Renal cortex interstitium (tissue), 11 donors: ENCODE results near the gene TTC39B. TPM values are rescaled to one million over a fixed set of nuclear protein-coding genes. Genes with fewer than 3 reads are reported as not detected.

Source experiments
- DNase-seq, 11 donors: peaks; one replicate each; pipeline ENCODE4 v3.0.0-alpha.2; 2013; ENCODE audit warnings: low read depth in 9 of 11, low spot score in 4 of 11; ENCODE audit errors: extremely low read depth in 1 of 11
- polyA plus RNA-seq, 3 donors: library from polyadenylated mRNA; unstranded; fragments of 120-200 nt; gene quantifications; one replicate each; pipeline ENCODE4 v1.2.1, GENCODE V29; 2013; ENCODE audit not compliant: insufficient read length in 3 of 3

Gene TTC39B
- polyA plus RNA-seq, 3 donors, result 6.6 to 9.0 (median 7.5) TPM

DNA sequence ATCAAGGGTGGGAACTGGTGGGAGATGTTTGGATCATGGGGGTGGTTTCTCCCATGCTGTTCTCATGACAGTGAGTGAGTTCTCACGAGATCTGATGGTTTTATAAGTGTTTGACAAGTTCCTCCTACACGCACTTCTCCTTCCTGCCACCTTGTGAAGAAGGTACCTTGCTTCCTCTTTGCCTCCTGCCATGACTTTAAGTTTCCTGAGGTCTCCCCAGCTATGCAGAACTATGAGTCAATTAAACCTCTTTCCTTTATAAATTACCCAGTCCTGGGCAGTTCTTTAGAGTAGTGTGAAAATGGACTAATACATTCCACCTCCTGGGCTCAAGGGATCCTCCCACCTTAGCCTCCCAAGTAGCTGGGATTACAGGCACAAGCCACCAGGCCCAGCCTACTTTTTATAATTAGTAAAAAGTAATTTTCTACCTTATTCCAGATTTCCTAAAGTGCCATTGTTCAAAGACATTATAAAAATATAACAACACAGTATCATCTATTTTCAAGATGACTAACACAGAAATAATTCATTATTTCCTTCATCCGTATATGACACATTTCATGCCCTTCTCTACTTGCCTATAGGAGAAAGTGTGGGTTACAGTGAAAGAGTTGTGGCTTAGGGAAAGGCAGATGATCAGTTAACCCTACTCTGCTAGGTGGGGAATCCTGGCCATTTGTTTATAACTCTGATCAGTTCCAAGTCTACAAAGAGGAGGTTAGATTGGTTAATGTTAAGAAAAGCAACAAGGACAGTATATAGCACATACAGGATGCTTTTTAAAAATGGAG is 99.9 kb downstream of the TTC39B start:
- no peak for DNase-seq

DNA sequence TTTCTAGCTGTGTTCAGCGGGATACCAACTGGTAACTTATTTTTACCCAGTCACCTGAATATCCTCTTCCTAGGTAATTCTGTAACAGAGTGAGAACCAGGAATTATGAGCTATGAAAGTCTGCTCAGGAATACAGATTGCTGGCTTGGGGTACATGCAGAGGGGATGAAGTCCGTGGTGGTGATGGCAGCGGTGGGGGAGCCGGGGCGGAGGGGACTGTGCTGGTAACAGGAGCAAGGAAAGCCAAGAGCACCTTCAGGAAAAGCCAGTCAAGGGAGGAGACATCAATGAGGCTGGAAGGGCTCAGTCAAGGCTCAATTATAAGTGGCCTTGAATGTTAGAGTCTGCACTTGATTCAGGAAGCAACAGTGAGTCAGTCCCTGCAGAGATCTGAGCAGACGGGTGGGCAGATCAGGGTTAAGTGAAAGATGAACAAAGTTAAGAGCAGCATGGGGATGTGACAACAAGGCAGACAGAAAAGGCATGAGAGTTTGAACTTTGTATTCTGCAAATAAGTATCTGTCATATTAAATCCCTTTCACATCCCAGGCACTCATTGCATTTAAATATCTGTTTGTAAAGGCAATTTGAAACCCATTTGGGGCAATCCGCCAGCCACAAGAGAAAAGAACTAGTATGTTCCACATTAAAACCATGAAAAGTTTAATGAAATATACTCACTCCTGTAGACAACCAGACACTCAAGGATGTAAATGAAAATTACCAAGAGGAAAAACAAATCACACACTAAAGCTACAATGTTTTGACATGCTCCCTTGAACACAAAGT is 101.2 kb downstream of the TTC39B start:
- DNase-seq, result no peak

DNA sequence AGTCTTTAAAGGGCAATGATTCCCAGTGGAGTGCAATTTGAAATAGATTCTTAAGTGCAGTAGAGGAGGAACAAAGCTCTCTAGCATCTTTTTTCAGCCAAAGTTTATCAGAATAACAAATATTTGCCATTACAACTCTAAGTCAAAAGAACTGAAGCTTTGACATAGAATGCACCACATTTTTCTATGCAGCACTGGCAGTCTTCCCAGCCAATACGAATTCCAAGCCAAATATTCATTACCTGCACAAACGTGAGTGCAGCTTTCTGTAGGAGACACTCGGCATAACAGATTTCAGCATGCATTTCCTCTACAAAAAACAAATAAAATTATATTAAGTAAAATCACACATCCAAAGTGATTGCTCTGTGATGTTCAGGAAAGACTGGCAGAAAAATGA is 103.4 kb downstream of the TTC39B start:
- no peak for DNase-seq

DNA sequence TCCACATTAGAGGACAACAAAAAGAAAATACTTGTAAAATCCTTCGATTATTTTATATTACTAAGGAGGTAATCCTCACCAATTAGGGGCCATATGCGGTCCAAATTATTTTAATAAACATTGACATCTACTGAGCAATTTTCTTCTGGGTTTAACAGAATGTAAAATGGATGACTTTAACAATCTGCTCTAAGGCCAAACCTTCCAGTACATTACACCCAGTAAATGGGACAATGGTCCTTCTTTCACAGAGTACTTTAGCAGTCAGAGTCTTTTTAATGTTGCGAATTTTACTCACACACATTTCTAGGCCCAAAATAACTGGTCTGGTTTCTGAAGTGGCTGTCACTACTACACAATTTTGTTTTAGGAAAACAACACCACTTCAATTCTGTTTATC is 106.9 kb downstream of the TTC39B start:
- no peak for DNase-seq

DNA sequence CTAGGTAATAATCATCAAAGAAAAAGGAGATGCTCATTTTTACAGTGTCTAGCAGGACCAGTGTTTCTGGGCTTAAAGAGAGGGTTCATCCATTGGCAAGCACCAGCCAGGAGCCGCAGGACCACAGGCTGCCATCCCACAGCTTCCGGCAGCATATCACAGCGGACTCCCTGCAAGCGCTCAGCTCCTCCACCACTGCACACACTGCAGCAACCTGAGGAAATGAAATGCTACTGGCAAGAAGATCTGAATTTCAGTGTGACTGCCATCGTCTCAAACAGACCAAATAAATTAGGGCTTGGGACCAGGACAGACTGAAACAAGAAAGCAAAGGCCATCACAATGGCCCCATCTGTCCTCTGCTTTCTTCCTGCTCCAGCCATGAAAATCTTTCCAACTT is 114.2 kb downstream of the TTC39B start:
- no peak for DNase-seq

DNA sequence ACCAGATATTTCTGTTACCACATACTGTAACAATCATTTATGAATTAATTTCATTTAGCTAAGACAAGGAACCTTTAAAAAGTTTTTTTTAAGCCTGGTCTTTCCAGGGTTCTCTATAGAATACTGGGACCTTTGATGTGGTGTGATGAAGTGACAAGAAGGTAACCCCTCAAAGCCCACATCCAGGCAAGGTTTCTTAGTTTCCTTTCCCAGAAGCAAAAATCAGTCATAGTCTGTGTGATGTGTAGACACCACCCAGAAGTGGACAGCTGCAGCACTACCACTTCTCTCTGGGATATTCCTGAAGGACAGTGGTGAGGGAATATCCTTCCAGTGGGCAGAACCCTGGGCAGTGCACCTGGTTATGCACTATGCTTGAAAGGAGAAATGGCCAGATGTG is 115.6 kb downstream of the TTC39B start:
- DNase-seq, result no peak

DNA sequence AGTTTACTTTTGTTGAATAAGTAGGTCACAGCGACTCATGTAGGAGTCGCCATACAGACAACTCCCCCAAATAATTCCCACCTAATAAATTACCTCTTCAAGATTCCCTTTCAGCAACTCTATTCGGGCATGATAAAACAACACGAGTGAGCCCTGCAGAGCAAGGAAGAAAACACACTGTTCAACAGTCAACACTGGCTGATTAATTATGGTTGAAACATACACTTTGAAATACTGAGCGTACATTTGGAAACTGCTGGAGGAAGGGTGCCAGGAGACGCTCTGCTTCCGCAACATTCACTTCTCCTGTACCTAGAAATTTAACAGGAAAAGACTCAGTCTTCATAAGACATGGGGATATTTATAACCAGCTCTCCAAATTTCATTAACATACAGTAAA is 117.5 kb downstream of the TTC39B start:
- DNase-seq, result peak in 3 of 11 donors; percentile 18 to 23 (median 20)

DNA sequence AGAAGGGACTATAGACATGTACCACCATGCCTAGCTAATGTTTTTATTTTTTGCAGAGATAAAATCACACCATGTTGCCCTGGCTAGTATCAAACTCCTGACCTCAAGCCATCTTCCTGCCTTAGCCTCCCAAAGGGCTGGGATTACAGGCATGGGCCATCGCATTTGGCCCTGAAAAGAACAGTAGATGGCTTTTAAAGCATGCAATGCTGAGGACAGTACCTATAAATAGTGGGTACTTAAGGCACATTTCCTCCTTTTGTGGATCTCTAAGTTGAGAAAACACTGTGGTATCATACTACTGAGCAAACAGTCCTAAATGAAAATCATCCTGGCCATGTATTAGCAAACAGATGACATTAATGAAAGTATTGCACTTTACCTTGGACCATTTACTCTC is 119.4 kb downstream of the TTC39B start:
- no peak for DNase-seq

DNA sequence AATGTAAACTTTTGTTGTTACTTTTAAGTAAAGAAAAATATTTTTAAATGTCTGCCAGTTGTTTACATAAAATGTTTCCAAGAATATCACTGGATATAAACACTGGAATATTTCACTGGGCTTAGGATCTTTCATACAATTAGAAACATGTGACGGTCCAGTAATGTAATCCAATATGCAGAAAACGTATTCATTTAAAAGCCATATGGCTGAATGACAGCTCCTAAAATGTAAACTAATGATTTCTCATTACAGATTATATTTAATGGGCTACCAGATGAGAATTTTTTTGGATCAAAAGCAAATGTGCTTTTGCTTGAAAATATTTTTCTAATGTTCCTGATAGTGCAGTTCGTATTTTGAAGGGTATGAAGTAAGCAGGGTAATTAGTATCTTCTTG is 124.3 kb downstream of the TTC39B start:
- DNase-seq, result no peak

DNA sequence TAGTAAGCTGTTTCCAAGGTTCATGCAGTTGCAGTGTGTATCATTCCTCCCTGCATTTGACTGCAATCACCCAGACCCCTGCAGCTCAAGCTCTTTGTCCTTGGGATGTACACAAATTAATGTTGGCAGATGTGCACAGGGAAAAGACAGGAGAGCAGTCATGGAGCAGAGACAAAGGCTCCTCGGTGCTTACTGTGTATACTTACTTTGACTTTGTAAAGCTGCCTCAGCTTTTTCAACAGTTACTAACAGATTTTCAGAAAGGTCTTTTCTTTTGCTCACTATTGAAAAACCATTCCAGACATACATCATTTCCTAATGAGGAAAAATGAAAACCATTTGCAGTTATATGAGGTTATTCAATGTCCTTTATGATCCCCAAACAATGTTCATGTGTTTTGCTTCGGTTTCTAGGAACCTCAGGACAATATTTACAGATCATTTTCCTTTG is 124.9 kb downstream of the TTC39B start:
- no peak for DNase-seq

DNA sequence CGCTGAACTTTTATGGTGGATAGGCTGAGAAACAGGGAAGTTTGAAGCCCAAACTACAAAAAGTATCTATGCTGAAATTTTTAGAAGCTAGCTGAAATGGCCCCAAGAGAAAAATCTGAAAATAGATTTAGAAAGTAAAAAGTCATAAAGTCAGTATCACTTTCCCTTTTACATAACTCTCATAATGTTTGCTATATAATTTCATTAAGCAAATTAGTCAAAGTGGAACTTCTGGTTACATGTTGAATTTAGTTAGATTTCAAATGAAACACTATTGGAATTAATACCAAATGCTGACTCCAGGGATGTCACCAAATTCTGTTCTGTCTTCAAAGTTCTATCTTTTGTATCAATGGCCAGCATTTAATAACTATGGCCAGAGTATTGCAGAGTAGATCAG is 126.9 kb downstream of the TTC39B start:
- DNase-seq, result no peak

DNA sequence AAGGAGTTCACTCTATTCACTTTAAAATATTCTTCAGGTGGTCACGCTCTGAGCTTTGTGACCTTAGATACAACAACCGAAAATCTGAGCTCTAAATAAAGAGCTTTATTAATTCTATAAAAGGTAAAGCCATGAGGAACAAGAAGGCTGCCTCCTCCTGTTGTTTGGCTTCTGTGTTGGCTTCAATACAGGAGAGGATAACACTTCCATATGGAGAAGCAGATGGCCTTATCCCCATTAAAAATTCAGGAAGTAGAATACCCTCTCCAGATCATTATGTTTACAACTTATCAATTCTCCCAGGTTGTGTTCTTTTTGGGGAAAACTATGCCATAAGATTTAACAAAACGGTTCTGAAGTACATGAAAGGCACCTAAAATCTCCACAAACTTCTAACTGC is 128.4 kb downstream of the TTC39B start:
- no peak for DNase-seq

DNA sequence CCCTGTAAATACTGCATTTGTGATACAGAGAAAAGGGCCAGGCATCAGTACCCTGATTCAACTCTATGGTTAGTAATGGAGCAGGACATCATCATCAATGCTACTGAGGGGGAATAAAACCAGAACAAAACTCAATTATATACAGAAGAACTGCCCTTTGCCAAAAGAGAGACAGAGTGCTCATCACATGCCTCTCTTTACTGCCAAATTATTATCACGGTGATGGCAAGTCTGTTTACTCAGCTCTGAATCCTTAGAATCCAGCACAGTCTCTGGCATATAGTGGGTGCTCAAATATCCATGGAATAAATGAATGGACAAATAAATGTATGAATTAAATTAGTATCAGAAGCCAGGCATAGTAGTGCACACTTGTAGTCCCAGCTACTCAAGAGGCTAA is 130.2 kb downstream of the TTC39B start:
- no peak for DNase-seq

DNA sequence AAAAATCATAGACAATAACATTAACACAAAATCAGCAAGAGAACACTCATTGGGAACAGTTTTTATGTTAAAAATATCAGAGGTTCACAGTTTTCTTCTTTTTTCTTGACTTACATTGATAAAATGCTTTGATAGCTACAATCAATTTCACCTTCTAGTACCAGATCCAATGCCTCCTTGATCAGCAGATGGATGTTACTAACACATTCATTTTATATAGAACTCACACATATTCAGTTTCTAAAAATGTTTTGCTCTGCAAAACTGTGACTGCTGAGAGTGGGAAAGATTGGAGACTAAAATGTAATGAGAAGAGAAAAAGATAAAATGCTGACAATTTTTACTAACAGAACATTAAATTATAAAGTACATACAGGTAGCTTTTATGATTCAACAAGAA is 143.1 kb downstream of the TTC39B start:
- no peak for DNase-seq

DNA sequence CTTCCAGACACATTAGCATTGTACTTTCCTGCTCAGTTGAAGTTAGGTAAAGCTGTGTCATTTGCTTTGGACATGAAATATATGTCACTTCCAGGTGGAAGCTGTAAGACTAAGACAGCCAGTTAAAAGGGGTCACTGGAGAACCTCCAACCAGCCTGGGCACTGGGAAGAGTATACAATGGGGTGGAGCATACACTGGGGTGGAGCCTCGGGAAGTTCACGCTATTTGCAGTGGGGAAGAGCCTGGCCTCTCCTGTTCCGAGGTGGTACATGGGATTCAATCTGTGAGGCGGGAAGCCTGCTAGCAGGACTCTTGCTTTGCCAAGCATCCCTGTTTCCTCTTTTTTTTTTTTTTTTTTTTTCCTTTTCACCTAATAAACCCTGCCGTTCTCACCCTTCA is 145.3 kb downstream of the TTC39B start:
- no peak for DNase-seq

DNA sequence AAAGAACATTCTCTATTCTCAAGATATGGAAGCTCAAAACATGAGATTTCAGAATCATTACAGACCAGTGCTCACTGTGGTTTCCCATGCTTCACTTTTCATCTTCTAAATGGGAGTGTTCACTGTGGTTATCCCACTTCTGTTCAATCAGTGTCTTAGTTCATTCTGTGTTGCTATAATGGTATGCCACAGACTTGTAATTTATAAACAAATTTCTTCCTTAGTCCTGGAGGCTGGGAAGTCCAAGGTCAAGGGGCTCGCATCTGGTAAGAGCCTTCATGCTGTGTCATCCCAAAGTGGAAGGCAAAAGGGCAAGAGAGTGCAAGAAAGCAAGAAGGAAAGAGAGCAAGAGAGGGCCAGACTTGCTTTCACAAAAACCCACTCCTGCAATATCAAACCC is 146.3 kb downstream of the TTC39B start:
- no peak for DNase-seq

DNA sequence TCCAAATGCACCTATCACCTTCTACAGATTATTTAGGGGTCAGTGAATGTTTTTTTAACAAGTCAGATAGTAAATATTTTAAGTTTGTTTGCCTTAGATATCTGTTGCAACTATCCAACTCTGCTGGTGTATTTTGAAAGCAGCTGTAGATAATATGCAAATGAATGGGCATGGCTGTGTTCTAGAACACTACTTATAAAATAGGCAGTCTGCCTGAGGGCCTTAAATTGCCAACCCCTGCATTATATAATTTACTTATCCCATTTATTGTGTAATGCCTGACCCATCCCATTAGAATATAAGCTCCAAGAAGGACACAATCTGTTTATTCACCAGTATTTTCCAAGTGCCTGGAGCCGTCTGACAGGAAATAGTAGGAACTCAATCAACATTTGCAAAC is 149.0 kb downstream of the TTC39B start:
- no peak for DNase-seq

DNA sequence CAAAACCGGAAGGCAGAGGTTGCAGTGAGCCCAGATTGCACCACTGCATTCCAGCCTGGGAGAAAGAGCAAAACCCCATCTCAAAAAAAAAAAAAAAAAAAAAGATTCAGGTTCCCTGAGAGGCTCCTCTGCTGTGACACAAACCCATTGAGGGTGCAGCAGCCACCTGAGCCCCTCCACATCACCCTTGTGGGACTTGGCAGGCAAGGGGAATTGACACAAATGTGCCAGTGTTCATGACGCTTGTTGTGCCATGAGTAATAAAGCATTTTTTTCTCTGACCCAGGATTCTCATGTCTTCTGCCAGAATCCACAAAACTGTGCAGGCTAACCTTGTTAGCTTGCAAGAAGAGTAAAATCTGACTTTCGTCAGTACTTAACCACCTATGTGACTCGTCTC is 149.6 kb downstream of the TTC39B start:
- no peak for DNase-seq

DNA sequence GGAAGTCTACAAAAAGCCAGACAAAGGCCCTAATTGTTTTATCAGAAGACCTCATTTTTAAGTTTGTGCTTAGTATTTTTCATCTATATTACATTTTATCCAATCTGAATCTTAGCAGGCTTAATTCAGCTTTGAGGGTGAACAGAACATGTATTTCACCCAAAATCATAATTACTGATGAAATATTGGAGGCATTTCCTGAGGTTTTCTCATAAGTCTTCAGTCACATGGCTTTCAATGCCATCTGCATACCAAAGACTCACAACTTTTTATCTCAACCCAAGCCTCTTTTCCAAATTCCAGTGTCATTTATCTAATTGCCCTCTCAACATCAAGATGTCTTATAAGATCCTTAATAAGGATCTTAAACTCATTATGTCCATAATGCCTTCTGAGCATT is 150.8 kb downstream of the TTC39B start:
- DNase-seq, result no peak

DNA sequence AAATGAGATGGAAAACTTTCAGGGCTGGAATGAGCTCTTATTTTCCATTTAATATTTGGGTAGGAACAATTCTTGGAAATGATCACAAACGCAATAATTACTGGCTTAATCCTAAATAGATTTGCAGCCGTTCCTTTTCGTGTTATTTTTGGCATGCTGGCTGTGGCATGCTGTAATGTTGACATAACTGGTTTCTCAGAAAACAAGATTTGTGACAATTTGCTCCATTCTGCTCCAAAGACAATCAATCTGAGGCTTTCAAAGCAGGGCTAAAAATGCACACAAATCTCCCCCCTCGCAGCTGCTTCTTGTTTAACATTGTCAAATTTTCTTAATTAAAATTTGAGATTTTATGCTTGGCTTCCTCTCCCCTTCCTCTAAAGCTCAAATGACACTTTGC is 151.2 kb downstream of the TTC39B start:
- DNase-seq, result peak in 10 of 11 donors; percentile 54 to 84 (median 76)

DNA sequence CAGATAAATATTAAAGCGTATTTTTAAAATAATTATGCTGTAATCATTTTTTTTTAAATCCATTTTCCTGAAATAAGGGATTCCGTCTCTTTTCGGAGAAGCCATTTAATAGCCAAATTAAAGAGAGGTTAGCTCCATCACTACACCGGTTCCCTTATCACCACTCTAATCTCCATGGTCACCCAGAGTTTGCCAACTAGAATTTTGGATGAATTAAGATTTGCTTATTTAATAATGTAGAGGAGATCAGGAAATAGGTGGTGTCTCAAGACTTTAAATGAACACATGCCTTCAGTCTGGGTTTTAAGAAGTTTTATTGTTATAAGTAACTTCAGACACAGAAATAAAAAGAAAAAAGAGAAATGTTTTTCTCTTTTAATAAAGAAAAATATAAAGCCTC is 151.7 kb downstream of the TTC39B start:
- no peak for DNase-seq
